GM13976 (cell line): ENCODE measurements around the gene CTBP1.
A peak's percentile ranks its signal among the peaks of the same experiment; 100 is the strongest.

Experiments
- DNase-seq: peaks from one replicate; pipeline ENCODE4 v3.0.0; 2012; ENCODE audit warnings: low spot score
- CTCF ChIP-seq: IDR thresholded peaks from 2 replicates; pipeline ENCODE4 v1.5.1; 2012; ENCODE audit warnings: borderline replicate concordance, mild to moderate bottlenecking; ENCODE audit not compliant: insufficient read depth; ENCODE audit errors: extremely low read depth, missing control alignments, control extremely low read depth
- in situ Hi-C: fragments of 300-500 bp; cut with MboI; formaldehyde crosslinking; loops from one replicate; pipeline ENCODE4 v1.12.0; 2022; ENCODE audit warnings: low sequenced_read_pairs, mixed read lengths, inconsistent platforms; ENCODE audit not compliant: unreplicated experiment

The CTBP1 gene

DNA sequence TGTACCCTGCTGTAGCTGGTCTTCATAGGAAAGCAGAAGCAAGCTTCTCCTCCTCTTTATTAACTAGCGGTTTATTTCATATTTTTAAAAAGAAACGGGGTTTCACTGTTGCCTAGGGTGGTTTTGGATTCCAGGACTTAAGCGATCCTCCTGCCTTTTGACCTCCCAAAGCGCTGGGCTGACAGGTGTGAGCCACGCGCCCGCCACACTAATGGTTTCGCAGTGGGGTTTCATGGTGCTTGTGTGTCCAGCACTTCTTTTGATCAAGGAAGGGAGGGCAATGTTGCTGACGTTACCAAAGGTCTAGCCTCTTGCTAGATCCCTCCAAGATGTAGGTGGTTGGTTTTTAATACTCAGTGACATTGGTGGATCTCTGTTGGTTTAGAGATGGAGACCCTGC, 42.2 kb upstream of the CTBP1 start:
- DNase-seq: no peak
- TF ChIP-seq CTCF: no peak
- in situ Hi-C loops: no loop called here

- in situ Hi-C loops: no loop called here
- no peak for TF ChIP-seq CTCF
- no peak for DNase-seq
These were observed 41.4 kb upstream of the CTBP1 start for GRCh38 chr4:1290165-1290977.

DNA sequence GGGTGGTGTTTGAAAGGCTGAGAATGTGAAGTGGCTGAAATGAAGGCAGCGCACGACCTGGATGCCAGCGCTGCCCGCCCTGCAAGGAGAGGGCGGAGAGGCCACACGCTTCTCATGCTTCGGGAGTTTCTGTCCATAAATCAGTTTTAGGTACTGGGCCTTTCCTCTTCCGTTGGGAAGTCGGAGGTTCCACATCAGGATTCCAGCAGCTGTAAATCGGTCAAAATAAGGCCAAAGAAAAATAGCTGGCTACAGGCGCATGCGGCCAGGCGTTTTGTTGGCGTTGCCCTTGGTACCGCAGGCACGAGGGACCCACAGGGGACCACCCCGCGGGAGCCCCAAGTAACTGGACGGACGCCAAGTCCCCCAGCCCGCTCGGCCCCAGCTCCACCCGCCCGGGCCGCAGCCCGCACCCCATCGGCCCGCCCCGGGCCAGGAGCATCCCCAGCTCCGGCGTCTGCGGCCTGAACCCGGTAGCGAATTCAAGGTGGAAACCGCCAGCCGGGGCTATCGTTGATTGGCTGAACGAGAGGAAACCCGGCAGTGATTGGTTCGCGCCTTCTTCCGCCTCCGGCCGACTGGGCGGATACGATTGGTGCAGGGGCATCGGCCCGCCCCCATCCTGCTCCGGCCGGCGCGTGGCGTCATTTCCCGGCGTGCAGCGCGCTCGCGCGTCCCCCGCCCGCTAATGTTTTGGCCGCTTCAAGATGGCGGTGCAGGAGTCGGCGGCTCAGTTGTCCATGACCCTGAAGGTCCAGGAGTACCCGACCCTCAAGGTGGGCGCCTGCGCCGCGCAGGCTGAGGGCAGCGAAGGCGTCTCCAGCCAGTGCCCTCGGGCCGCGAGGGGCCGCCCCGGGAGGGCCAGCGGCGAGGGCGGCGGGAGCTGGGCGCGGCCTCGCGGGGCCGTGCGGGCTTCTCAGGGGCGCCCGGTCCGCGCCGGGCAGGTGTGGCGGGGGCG, 40.6 kb upstream of the CTBP1 start, which contains the start of gene MAEA:
MAEA (plus strand) TSS at position 685 of the 958 bp plus-strand sequence; CDS start at position 708, 23 bp downstream.
- TF ChIP-seq CTCF: no peak
- DNase-seq: peak; percentile 100
- in situ Hi-C loops: no loop called here

- DNase-seq: no peak
- in situ Hi-C loops: no loop called here
- TF ChIP-seq CTCF: no peak
These were observed 39.9 kb upstream of the CTBP1 start for GRCh38 chr4:1288786-1289185.

DNA sequence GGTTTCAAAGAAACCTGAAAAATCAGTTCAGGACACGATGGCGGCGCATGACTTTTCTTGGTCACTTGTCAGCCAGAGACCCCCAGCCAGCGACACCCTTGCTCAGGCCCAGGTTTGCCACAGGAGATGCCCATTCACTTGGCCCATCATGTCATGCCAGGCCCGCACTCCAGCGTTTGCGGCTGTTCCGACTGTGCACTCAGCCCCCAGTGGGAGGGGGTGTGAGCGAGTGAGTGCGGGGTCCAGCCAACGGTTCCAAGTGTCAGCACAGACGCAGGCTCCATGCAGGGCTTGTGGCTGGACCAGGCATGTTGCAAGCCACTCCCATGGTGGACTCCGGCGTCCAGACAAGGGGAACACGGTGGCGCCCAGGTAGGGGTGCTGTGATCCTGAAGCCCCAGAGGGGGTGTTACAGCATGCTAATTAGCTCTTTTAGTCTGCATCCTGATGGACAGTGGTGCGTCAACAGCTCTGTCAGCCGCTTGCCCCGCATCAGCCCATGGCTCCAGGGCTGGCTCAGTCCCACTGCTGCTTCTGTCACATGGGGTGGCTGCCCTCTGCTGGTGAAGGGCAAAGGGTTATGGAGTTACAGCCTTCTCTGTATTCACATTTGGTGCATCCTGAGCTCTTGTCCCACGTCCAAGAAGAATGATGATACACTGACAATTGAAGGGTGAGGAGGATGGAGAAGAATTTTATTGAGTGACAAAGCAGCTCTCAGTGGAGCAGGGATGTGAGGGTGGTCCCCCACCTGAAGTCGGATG, 37.0 kb upstream of the CTBP1 start:
- no peak for TF ChIP-seq CTCF
- in situ Hi-C loops: no loop called here
- no peak for DNase-seq
